ENCODE data around the gene FAM83E.

DNA sequence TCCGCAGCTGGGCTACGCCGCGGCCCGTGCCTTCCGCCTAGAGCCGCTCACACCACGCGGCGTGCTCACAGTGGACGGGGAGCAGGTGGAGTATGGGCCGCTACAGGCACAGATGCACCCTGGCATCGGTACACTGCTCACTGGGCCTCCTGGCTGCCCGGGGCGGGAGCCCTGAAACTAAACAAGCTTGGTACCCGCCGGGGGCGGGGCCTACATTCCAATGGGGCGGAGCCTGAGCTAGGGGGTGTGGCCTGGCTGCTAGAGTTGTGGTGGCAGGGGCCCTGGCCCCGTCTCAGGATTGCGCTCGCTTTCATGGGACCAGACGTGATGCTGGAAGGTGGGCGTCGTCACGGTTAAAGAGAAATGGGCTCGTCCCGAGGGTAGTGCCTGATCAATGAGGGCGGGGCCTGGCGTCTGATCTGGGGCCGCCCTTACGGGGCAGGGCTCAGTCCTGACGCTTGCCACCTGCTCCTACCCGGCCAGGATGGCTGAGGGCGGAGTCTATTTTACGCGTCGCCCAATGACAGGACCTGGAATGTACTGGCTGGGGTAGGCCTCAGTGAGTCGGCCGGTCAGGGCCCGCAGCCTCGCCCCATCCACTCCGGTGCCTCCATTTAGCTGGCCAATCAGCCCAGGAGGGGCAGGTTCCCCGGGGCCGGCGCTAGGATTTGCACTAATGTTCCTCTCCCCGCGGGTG lies 14.9 kb upstream of the FAM83E start:
- peak; percentile 86 for TF ChIP-seq PRRX2 (CRISPR knock-in tag; IDR thresholded peaks at IDR 0.05)
- TF ChIP-seq ELF4 (CRISPR knock-in tag; IDR thresholded peaks at IDR 0.05; ENCODE audit: low read depth), result no peak
- no peak; the same call in 1 of the 2 replicates for TF ChIP-seq CREM (CRISPR knock-in tag; IDR thresholded peaks at IDR 0.05)
- TF ChIP-seq, protein P1, sequence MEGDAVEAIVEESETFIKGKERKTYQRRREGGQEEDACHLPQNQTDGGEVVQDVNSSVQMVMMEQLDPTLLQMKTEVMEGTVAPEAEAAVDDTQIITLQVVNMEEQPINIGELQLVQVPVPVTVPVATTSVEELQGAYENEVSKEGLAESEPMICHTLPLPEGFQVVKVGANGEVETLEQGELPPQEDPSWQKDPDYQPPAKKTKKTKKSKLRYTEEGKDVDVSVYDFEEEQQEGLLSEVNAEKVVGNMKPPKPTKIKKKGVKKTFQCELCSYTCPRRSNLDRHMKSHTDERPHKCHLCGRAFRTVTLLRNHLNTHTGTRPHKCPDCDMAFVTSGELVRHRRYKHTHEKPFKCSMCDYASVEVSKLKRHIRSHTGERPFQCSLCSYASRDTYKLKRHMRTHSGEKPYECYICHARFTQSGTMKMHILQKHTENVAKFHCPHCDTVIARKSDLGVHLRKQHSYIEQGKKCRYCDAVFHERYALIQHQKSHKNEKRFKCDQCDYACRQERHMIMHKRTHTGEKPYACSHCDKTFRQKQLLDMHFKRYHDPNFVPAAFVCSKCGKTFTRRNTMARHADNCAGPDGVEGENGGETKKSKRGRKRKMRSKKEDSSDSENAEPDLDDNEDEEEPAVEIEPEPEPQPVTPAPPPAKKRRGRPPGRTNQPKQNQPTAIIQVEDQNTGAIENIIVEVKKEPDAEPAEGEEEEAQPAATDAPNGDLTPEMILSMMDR (IDR thresholded peaks at IDR 0.05), result no peak
- TF ChIP-seq ETV6 (CRISPR knock-in tag; IDR thresholded peaks at IDR 0.05), result peak; percentile 66
